Lower lobe of right lung (tissue), 2 donors: Measurements from ENCODE around the gene PLCL1. TPM values are rescaled to one million over a fixed set of nuclear protein-coding genes. Genes with fewer than 3 reads are reported as not detected.

ENCODE experiments used
- ATAC-seq, 2 donors: fragments of 200-7000 bp; cut with Tn5 transposase; one replicate each; pipeline ENCODE4 v1.9.1; 2020 to 2022; ENCODE audit warnings: mild to moderate bottlenecking in 2 of 2, moderate library complexity in 2 of 2
- DNase-seq: peaks from one replicate; pipeline ENCODE4 v3.0.0-alpha.2; 2020
- H3K27ac ChIP-seq: fragments of 200-600 bp; one replicate; pipeline ENCODE4 v1.8.0; 2022
- H3K27me3 ChIP-seq: fragments of 200-600 bp; one replicate; pipeline ENCODE4 v1.8.0; 2022; ENCODE audit warnings: low read depth
- H3K36me3 ChIP-seq: fragments of 200-600 bp; one replicate; pipeline ENCODE4 v1.8.0; 2022; ENCODE audit warnings: mild to moderate bottlenecking
- H3K4me1 ChIP-seq: fragments of 200-600 bp; one replicate; pipeline ENCODE4 v1.8.0; 2022
- H3K4me3 ChIP-seq: fragments of 200-600 bp; one replicate; pipeline ENCODE4 v1.8.0; 2022; ENCODE audit warnings: mild to moderate bottlenecking
- H3K9me3 ChIP-seq: fragments of 200-600 bp; one replicate; pipeline ENCODE4 v1.8.0; 2022
- CTCF ChIP-seq: fragments of 200-600 bp; IDR thresholded peaks from one replicate; pipeline ENCODE4 v1.8.0; 2022; ENCODE audit warnings: antibody characterized with exemption, mild to moderate bottlenecking
- intact Hi-C: fragments of 100-400 bp; cut with DNase I; formaldehyde crosslinking; loops from one replicate; pipeline ENCODE4 v1.11.0; 2022
- total RNA-seq: library from RNA; stranded (reverse); fragmentation: NEBNext Ultra II Directional; extraction: Animal tissue kit (Norgen Biotek cat#: 25700); gene quantifications from one replicate; pipeline ENCODE4 v1.2.1, GENCODE V29; 2021
- donor health status: DM: no; HTN: yes; CAD: no; lungs with severe emphysema.

PLCL1 gene
- total RNA-seq, 1 donor from 2014 or later, result 6.3 TPM

DNA sequence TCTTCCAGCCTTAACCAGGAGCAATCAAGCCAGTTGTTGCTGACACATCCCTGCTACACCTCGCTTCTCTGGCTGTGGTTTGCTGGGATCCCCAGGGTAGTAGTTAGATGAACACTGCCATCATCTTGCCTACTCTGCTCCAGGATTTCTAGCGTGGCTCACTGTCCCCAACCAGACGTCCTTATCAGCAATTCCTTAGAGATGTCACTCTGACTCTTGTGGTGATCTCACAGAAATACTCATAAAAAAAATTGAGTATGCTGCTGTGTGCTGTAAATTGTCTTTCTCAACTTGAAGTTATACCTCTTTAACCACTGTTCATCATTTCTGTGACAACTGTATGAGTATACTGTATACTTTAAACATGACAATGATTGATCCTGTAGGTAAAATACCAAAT lies 63.2 kb downstream of the PLCL1 start:
- ATAC-seq (no peak), DNase-seq (no peak)
- Histone ChIP-seq H3K27me3 (no peaks in the 10 kb centered on the region), H3K27ac (no peak overlapping the region), H3K4me3 (no peak overlapping the region), H3K36me3 (no peaks in the 10 kb centered on the region), H3K9me3 (no peaks in the 10 kb centered on the region), H3K4me1 (no peaks in the 10 kb centered on the region)
- TF ChIP-seq CTCF, result no peak
- intact Hi-C loops, result no loop called here

- no peak overlapping the region for H3K27ac ChIP-seq
- no peaks in the 10 kb centered on the region for H3K36me3 ChIP-seq
- H3K9me3 ChIP-seq, result no peaks in the 10 kb centered on the region
- H3K27me3 ChIP-seq, result no peaks in the 10 kb centered on the region
- no peak overlapping the region for H3K4me3 ChIP-seq
- no peak for TF ChIP-seq CTCF
- intact Hi-C loops, result no loop called here
- no peaks in the 10 kb centered on the region for H3K4me1 ChIP-seq
- ATAC-seq (no peak), DNase-seq (no peak)
Observed at GRCh38 chr2:197868206-197868605, 63.8 kb downstream of the PLCL1 start.

- Histone ChIP-seq H3K27me3 (no peaks in the 10 kb centered on the region), H3K27ac (no peak overlapping the region), H3K4me3 (no peak overlapping the region), H3K9me3 (no peaks in the 10 kb centered on the region), H3K36me3 (no peaks in the 10 kb centered on the region), H3K4me1 (no peaks in the 10 kb centered on the region)
- intact Hi-C loops, result no loop called here
- TF ChIP-seq CTCF, result no peak
- no peak for DNase-seq
- ATAC-seq, result no peak
Observed at GRCh38 chr2:197869041-197869440, 64.6 kb downstream of the PLCL1 start.

DNA sequence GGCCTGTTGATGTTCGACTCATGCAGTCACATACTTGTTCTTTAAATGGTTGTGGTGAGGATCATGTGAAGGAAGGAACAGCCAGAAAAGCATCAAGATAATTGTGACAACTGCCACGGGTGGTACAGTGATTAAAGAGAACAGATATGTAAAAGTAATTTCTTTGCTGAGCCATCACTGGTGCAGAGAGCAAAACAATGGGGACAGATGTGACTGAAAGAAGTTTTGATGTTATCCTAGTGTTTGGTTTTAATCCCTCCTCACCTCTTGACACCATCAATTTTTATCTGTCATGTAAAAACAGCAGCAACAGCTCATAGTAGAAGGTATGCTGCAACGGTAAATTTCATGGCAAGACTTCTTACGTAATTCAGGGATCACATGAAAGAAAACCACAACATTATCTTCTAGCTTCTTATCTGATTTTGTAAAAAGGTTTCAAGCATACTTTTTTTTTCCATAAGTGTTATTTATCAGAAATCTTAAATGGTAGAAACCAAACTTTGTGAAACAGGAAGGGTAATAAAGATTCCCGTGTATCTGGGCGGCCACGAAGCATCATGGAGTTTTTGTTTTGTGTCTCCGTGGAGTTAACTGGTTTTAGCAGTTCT lies 65.2 kb downstream of the PLCL1 start:
- peak in 1 of 2 donors; percentile 40 for ATAC-seq

GRCh38 chr2:197870137-197870536 lies 65.7 kb downstream of the PLCL1 start:
- H3K36me3 ChIP-seq, result no peaks in the 10 kb centered on the region
- no peaks in the 10 kb centered on the region for H3K4me1 ChIP-seq
- TF ChIP-seq CTCF, result no peak
- H3K4me3 ChIP-seq, result no peak overlapping the region
- H3K27ac ChIP-seq, result no peak overlapping the region
- ATAC-seq, result no peak
- no peak for DNase-seq
- H3K9me3 ChIP-seq, result no peaks in the 10 kb centered on the region
- H3K27me3 ChIP-seq, result no peaks in the 10 kb centered on the region
- intact Hi-C loops, result no loop called here

More for the DNA sequence above, 65.2 kb downstream of the PLCL1 start:
- no peak overlapping the region for H3K4me3 ChIP-seq
- H3K9me3 ChIP-seq, result no peaks in the 10 kb centered on the region
- H3K4me1 ChIP-seq, result no peaks in the 10 kb centered on the region
- no peaks in the 10 kb centered on the region for H3K27me3 ChIP-seq
- intact Hi-C loops, result no loop called here
- no peak for DNase-seq
- TF ChIP-seq CTCF, result no peak
- H3K27ac ChIP-seq, result no peak overlapping the region
- H3K36me3 ChIP-seq, result no peaks in the 10 kb centered on the region
